ENCODE measurements around the gene PACS2. TPM values are rescaled to one million over a fixed set of nuclear protein-coding genes. Genes with fewer than 3 reads are reported as not detected.

Gene PACS2
- total and polyA plus RNA-seq, 2 of the 8 experiments (the other 6 are each of a cell fraction or from before 2014, with no cell fraction given): 38.0 to 62.8 TPM

DNA sequence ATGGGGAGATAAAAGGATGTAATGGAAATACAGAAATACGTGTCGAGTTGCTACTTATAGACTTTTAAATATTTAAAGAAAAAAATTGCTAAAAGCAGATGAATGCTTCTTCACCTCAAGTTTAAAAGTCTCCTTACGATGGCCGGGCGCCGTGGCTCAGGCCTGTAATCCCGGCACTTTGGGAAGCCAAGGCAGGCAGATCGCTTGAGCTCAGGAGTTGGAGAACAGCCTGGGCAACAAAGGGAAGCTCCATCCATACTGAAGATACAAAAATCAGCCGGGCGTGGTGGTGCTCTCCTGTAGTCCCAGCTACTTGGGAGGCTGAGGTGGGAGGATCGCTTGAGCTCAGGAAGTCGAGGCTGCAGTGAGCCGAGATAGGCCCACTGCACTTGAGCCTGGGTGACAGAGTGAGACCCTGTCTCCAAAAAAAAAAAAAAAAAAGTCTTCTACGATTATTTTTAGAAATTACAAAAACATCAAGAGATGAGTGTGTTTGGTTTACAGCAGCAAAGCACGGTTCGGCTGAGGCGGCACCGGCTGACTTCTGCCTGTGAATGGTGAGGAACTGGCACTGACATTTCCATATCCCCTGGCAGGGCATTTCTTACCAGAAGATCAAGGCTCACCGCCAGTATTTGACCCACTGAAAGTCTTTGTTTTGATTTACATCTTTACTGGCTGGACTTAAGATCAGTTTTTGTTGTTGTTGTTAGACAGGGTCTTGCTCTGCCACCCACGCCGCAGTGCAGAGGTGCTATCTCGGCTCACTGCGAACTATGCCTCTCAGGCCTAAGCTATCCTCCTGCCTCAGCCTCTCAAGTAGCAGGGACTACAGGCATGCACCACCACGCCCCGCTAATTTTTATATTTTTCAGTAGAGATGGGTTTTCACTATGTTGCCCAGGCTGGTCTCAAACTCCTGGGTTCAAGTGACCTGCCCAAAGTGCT lies 101.2 kb downstream of the PACS2 start:
- H3K18ac ChIP-seq (ENCODE audit: extremely low read depth, low read length): no peak overlapping the region
- no peak overlapping the region for H3K9ac ChIP-seq (replicated peaks in 1 of 4; ENCODE audit: extremely low read depth in 1 of 4, low read depth in 3 of 4, low read length in 3 of 4)
- H3K36me3 ChIP-seq (ENCODE audit: control insufficient read depth in 2 of 4, insufficient read depth in 4 of 4, low read length in 3 of 4): no peaks in the 10 kb centered on the region; a peak in 1 of 8 replicates
- H4K5ac ChIP-seq (ENCODE audit: insufficient read length, low read depth, low read length): no peak overlapping the region
- H2BK120ac ChIP-seq (replicated peaks; ENCODE audit: low read depth, low read length): no peak overlapping the region
- H3K9me3 ChIP-seq (ENCODE audit: insufficient read depth in 2 of 2, low read depth in 1 of 2, low read length in 1 of 2): no peaks in the 10 kb centered on the region
- H2AFZ ChIP-seq (ENCODE audit: low read length): no peak overlapping the region
- no peak for FAIRE-seq
- H2AK5ac ChIP-seq (ENCODE audit: low read depth, low read length): no peak overlapping the region
- peaks cover 4 to 38% (median 34%) of the 10 kb centered on the region in 4 experiments for H3K27me3 ChIP-seq (replicated peaks in 1 of 4; ENCODE audit: control insufficient read depth in 3 of 4, extremely low read depth in 1 of 4, insufficient read depth in 3 of 4, low read length in 3 of 4)
- no peak overlapping the region for H2BK12ac ChIP-seq (ENCODE audit: low read depth, low read length)
- ChIA-PET CTCF (ENCODE audit: partially characterized antibody) (interaction anchor here (1.2 to 1.8 kb wide), 4 partner anchors 16 to 73 kb away, joined by 3 to 5 read pairs (median 4); no protein-coding TSS in a partner anchor), POLR2A (ENCODE audit: partially characterized antibody) (interaction anchor here (0.7 to 1.6 kb wide), 3 partner anchors 20 to 58 kb away, joined by 3 to 4 read pairs (median 3); no protein-coding TSS in a partner anchor)
- no peak for TF ChIP-seq HDAC2 (IDR thresholded peaks at IDR 0.05; ENCODE audit: borderline replicate concordance in 1 of 2, low read depth in 2 of 2, low read length in 2 of 2)
- H3K56ac ChIP-seq (replicated peaks; ENCODE audit: insufficient read length, low read depth, low read length): no peak overlapping the region
- no peak for DNase-seq (ENCODE audit: low read depth in 1 of 2, low spot score in 2 of 2)
- H3K23ac ChIP-seq (ENCODE audit: insufficient read length): no peak overlapping the region
- H2BK15ac ChIP-seq (ENCODE audit: low read length): no peak overlapping the region
- peaks cover 0 to 19% (median 14%) of the 10 kb centered on the region in 4 experiments; a peak in 6 of 7 replicates for H3K4me1 ChIP-seq (replicated peaks in 1 of 4; ENCODE audit: control insufficient read depth in 3 of 4, insufficient read depth in 4 of 4, low read length in 3 of 4)
- no peak overlapping the region for H4K8ac ChIP-seq (ENCODE audit: extremely low read depth, insufficient read depth, low read length)
- H3K4ac ChIP-seq (replicated peaks; ENCODE audit: insufficient read length, low read depth, low read length): no peak overlapping the region
- H4K91ac ChIP-seq (replicated peaks; ENCODE audit: insufficient read length, low read length): no peak overlapping the region
- H3K4me2 ChIP-seq (ENCODE audit: insufficient read depth in 1 of 2, low read depth in 2 of 2, low read length in 2 of 2): peak overlapping the region; percentile 66 to 69; a peak in 3 of 4 replicates
- no peak overlapping the region for H3K27ac ChIP-seq (ENCODE audit: low read depth, low read length)
- H4K20me1 ChIP-seq (replicated peaks in 1 of 2; ENCODE audit: control insufficient read depth in 1 of 2, insufficient read depth in 2 of 2, low read length in 2 of 2): peaks cover 0 to 7% of the 10 kb centered on the region in 2 experiments
- no peak overlapping the region for H2BK5ac ChIP-seq (ENCODE audit: low read depth, low read length)
- H2BK20ac ChIP-seq (ENCODE audit: low read length): no peak overlapping the region
- 0 out of 2 replicates have a peak, but pooled peaks cover 5% of the 10 kb centered on the region for H3K79me1 ChIP-seq (ENCODE audit: low read depth, low read length)
- H3K23me2 ChIP-seq (ENCODE audit: low read depth, low read length): peaks cover 16% of the 10 kb centered on the region; the same call in 1 of the 2 replicates
- H3K14ac ChIP-seq (ENCODE audit: insufficient read length): no peak overlapping the region
- WGBS, 2 experiments (ENCODE audit: extremely low coverage in 1 of 2, insufficient coverage in 1 of 2, insufficient read length in 1 of 2, insufficient replicate concordance in 2 of 2, low coverage in 1 of 2, low lambda C conversion rate in 2 of 2, missing lambda C conversion rate in 1 of 2): 92% methylated on average over 24 of the region's 25 CpGs; no CpG with 5 or more reads in 1 of the 2 experiments
- peaks cover 3 to 12% of the 10 kb centered on the region in 2 experiments; a peak in 3 of 4 replicates for H3K79me2 ChIP-seq (ENCODE audit: control insufficient read depth in 1 of 2, insufficient read depth in 2 of 2, low read length in 2 of 2)
- H3K4me3 ChIP-seq (ENCODE audit: extremely low read depth in 1 of 4, insufficient read depth in 2 of 4, low read depth in 3 of 4, low read length in 4 of 4): peak overlapping the region; percentile 36 to 68 (median 52); a peak in 5 of 8 replicates

Measured in H1 (cell line).